ENCODE data around the gene EXOC2.

DNA sequence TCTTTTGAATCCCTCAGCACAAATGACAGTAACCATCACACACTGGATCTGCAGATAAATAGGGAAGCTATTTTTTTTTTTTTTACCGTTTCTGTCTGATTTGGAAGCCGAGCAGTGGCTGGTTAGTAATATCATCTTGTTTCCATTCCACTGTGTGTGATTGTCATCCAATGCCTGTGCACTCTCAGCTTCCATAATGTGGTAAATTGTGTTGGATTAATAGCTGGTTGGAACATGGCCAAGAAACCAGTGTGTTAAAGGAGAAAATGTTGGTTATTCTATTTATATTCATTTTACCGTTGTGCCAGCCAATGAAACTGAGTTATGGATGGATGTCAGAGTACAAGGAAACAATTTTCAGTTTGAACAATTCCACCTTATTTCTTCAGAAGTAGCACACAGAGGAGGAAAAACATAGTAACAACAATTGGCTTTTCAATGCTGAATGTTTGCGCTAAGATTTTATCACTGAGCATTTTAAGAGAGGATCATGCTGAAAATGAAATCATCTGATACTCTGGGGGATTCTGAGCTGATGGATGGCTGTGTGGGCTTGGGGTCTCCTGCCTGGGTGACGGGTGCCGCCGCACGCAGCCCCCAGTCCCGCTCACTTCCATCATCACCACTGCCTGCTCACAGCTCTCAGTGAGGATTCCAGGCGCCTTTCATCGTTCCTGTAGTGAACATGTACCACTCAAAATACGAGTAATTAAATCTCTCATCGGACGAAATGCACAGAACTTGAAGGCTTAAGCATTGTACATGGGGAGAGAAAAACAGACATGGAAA lies 40.7 kb upstream of the EXOC2 start:
- TF ChIP-seq, protein P1, sequence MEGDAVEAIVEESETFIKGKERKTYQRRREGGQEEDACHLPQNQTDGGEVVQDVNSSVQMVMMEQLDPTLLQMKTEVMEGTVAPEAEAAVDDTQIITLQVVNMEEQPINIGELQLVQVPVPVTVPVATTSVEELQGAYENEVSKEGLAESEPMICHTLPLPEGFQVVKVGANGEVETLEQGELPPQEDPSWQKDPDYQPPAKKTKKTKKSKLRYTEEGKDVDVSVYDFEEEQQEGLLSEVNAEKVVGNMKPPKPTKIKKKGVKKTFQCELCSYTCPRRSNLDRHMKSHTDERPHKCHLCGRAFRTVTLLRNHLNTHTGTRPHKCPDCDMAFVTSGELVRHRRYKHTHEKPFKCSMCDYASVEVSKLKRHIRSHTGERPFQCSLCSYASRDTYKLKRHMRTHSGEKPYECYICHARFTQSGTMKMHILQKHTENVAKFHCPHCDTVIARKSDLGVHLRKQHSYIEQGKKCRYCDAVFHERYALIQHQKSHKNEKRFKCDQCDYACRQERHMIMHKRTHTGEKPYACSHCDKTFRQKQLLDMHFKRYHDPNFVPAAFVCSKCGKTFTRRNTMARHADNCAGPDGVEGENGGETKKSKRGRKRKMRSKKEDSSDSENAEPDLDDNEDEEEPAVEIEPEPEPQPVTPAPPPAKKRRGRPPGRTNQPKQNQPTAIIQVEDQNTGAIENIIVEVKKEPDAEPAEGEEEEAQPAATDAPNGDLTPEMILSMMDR (IDR thresholded peaks at IDR 0.05): no peak
- no peak for TF ChIP-seq POLR2A (IDR thresholded peaks at IDR 0.05)

Measured in lower leg skin (tissue), 3 donors.